HCT116 (cell line): ENCODE data around the gene SLC25A42.

Experiments used
- CEBPB ChIP-seq: IDR thresholded peaks from 2 replicates; pipeline ENCODE4 v1.6.1; 2012; ENCODE audit warnings: low read depth
- CTCF ChIP-seq, 3 experiments: fragments of 200-600 bp in 1 of 3; sonication (generic) in 1 of 3; IDR thresholded peaks in 2 of 3; conservative IDR thresholded peaks in 1 of 3; 2 replicates each; pipeline ENCODE4 v1.5.1; 2012 to 2017; ENCODE audit warnings: low read depth in 2 of 3, low read length in 2 of 3, antibody characterized with exemption in 1 of 3, borderline replicate concordance in 1 of 3, control low read depth in 1 of 3, mild to moderate bottlenecking in 1 of 3, mixed read lengths in 1 of 3, mixed run types in 1 of 3, moderate library complexity in 1 of 3; ENCODE audit not compliant: insufficient read depth in 1 of 3
- EZH2 ChIP-seq: fragments of 200-600 bp; sonication (generic); IDR thresholded peaks from 2 replicates; pipeline ENCODE4 v1.6.1; 2017; ENCODE audit warnings: antibody characterized with exemption, mixed run types
- EZH2phosphoT487 ChIP-seq: fragments of 200-600 bp; IDR thresholded peaks from 2 replicates; pipeline ENCODE4 v1.6.1; 2018; ENCODE audit warnings: antibody characterized with exemption, borderline replicate concordance
- POLR2A ChIP-seq: IDR thresholded peaks from 2 replicates; pipeline ENCODE4 v1.7.0; 2011; ENCODE audit warnings: borderline replicate concordance; ENCODE audit not compliant: insufficient read depth, insufficient read length; ENCODE audit errors: extremely low read depth
- RAD21 ChIP-seq: IDR thresholded peaks from 2 replicates; pipeline ENCODE4 v1.6.1; 2012; ENCODE audit warnings: low read depth, mild to moderate bottlenecking
- REST ChIP-seq: IDR thresholded peaks from 2 replicates; pipeline ENCODE4 v1.6.1; 2012; ENCODE audit warnings: low read depth
- SIN3A ChIP-seq: IDR thresholded peaks from 2 replicates; pipeline ENCODE4 v1.6.1; 2012; ENCODE audit warnings: low read depth
- SP1 ChIP-seq: IDR thresholded peaks from 2 replicates; pipeline ENCODE4 v1.6.1; 2012; ENCODE audit warnings: low read depth
- SRF ChIP-seq: IDR thresholded peaks from 2 replicates; pipeline ENCODE4 v1.6.1; 2012; ENCODE audit warnings: low read depth

GRCh38 chr19:19145281-19145680 is 81.5 kb downstream of the SLC25A42 start:
- TF ChIP-seq POLR2A, result no peak
- no peak for TF ChIP-seq CTCF (IDR thresholded peaks at IDR 0.05 in 2 of 3, conservative IDR thresholded peaks at IDR 0.05 in 1 of 3; ENCODE audit: borderline replicate concordance in 1 of 3, insufficient read depth in 1 of 3, low read depth in 2 of 3, low read length in 2 of 3)
- no peak for TF ChIP-seq RAD21
- TF ChIP-seq EZH2, result no peak
- TF ChIP-seq EZH2phosphoT487, result no peak
- TF ChIP-seq CEBPB, result no peak
- no peak for TF ChIP-seq SRF
- TF ChIP-seq SP1, result no peak
- no peak for TF ChIP-seq REST
- no peak for TF ChIP-seq SIN3A
